Mesendoderm (in vitro differentiated cells): ENCODE data around the gene FAM186B. TPM values are rescaled to one million over a fixed set of nuclear protein-coding genes. Genes with fewer than 3 reads are reported as not detected.
"Not testable (repeated sequence)": the region's sequence is repeated elsewhere in the genome, so short reads cannot be mapped to it uniquely, and the experiment has no call there.

Experiments used
- DNase-seq: peaks from one replicate; pipeline ENCODE4 v3.0.0; 2013
- H2AK5ac ChIP-seq: 2 replicates; pipeline ENCODE4 v1.6.1; 2013; ENCODE audit warnings: low read length, inconsistent platforms
- H2BK120ac ChIP-seq: 2 replicates; pipeline ENCODE4 v1.6.1; 2013; ENCODE audit warnings: low read depth, mild to moderate bottlenecking, low read length, moderate library complexity, mixed read lengths
- H2BK15ac ChIP-seq: replicated peaks from 2 replicates; pipeline ENCODE4 v1.6.1; 2013; ENCODE audit warnings: low read depth, mild to moderate bottlenecking, moderate library complexity
- H2BK5ac ChIP-seq: 2 replicates; pipeline ENCODE4 v1.6.1; 2013; ENCODE audit warnings: low read length, inconsistent platforms
- H3K18ac ChIP-seq: 2 replicates; pipeline ENCODE4 v1.6.1; 2013; ENCODE audit warnings: mild to moderate bottlenecking, low read length, mixed read lengths
- H3K23ac ChIP-seq: one replicate; pipeline ENCODE4 v1.6.1; 2013; ENCODE audit warnings: low read length
- H3K27ac ChIP-seq: 2 replicates; pipeline ENCODE4 v1.5.1; 2013; ENCODE audit warnings: low read depth, mild to moderate bottlenecking, inconsistent platforms, low read length, moderate library complexity
- H3K27me3 ChIP-seq: 2 replicates; pipeline ENCODE4 v1.6.1; 2013; ENCODE audit warnings: low read length, control low read depth, mild to moderate bottlenecking, inconsistent platforms; ENCODE audit not compliant: insufficient read depth, poor library complexity
- H3K36me3 ChIP-seq: 2 replicates; pipeline ENCODE4 v1.6.1; 2013; ENCODE audit warnings: low read length, inconsistent platforms; ENCODE audit not compliant: control insufficient read depth, insufficient read depth
- H3K4ac ChIP-seq: one replicate; pipeline ENCODE4 v1.6.1; 2013; ENCODE audit warnings: low read depth, mild to moderate bottlenecking, low read length, moderate library complexity
- H3K4me1 ChIP-seq: 2 replicates; pipeline ENCODE4 v1.6.1; 2013; ENCODE audit warnings: low read depth, low read length, inconsistent platforms; ENCODE audit not compliant: control insufficient read depth
- H3K4me2 ChIP-seq: 2 replicates; pipeline ENCODE4 v1.6.1; 2013; ENCODE audit warnings: low read length
- H3K4me3 ChIP-seq: 2 replicates; pipeline ENCODE4 v1.5.1; 2013; ENCODE audit warnings: mild to moderate bottlenecking, low read length
- H3K56ac ChIP-seq: one replicate; pipeline ENCODE4 v1.6.1; 2013; ENCODE audit warnings: low read length
- H3K79me1 ChIP-seq: 2 replicates; pipeline ENCODE4 v1.6.1; 2013; ENCODE audit warnings: low read length, inconsistent platforms
- H3K79me2 ChIP-seq: 2 replicates; pipeline ENCODE4 v1.6.1; 2013; ENCODE audit warnings: mild to moderate bottlenecking, low read length; ENCODE audit not compliant: control insufficient read depth, insufficient read depth
- H3K9ac ChIP-seq: 2 replicates; pipeline ENCODE4 v1.6.1; 2013; ENCODE audit warnings: low read length, inconsistent platforms
- H4K5ac ChIP-seq: one replicate; pipeline ENCODE4 v1.6.1; 2013; ENCODE audit warnings: low read length
- H4K8ac ChIP-seq: one replicate; pipeline ENCODE4 v1.6.1; 2013; ENCODE audit warnings: low read depth, mild to moderate bottlenecking, control low read depth, low read length, moderate library complexity
- WGBS: extraction: QIAGEN DNeasy Blood & Tissue Kit; methylation state at CpG from one replicate; pipeline ENCODE4 v1.1.7; 2013; ENCODE audit warnings: low lambda C conversion rate, missing lambda C conversion rate; ENCODE audit not compliant: insufficient coverage; ENCODE audit errors: extremely low coverage; 5-methylcytosine and 5-hydroxymethylcytosine counted together
- polyA plus RNA-seq, 2 experiments: library from polyadenylated mRNA; stranded (reverse); fragments of 200-250 nt; gene quantifications; one replicate each; pipeline ENCODE4 v1.2.3, GENCODE V29; 2013

The FAM186B gene, protein sequence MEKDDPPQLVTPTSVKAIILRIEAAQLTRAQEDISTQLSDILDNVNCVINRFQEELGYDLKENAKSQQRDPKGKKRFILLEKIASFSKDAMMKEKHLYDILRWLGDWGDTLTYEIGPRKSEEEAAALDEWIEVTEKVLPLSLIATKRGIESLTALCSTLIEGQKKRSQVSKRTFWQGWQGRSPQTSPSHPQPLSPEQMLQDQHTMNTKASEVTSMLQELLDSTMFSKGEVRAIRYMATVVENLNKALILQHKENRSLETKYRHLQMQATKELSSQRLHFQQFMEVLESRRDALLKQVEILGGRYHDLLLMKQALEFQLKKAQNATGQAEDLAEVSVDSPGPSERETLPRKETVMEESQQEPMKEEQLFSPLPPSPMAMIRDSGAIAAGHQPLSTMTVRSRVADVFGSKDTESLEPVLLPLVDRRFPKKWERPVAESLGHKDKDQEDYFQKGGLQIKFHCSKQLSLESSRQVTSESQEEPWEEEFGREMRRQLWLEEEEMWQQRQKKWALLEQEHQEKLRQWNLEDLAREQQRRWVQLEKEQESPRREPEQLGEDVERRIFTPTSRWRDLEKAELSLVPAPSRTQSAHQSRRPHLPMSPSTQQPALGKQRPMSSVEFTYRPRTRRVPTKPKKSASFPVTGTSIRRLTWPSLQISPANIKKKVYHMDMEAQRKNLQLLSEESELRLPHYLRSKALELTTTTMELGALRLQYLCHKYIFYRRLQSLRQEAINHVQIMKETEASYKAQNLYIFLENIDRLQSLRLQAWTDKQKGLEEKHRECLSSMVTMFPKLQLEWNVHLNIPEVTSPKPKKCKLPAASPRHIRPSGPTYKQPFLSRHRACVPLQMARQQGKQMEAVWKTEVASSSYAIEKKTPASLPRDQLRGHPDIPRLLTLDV
- polyA plus RNA-seq (2013, experiment 1 of 2): 0.08 TPM
- polyA plus RNA-seq (2013, experiment 2 of 2): 0.06 TPM

- H3K4me2 ChIP-seq, H4K5ac ChIP-seq, H2BK15ac ChIP-seq, DNase-seq, H3K9ac ChIP-seq, H3K27ac ChIP-seq, H3K79me1 ChIP-seq, H3K18ac ChIP-seq, H3K36me3 ChIP-seq, H3K27me3 ChIP-seq, H2BK120ac ChIP-seq, H3K79me2 ChIP-seq, H3K4ac ChIP-seq, H3K4me3 ChIP-seq, H3K56ac ChIP-seq, H3K23ac ChIP-seq, H2AK5ac ChIP-seq, H3K4me1 ChIP-seq, H4K8ac ChIP-seq, H2BK5ac ChIP-seq: not testable (repeated sequence)
- WGBS: no CpG with 5 or more reads among the region's 4 CpGs
Observed at GRCh38 chr12:49605539-49605938, at the start of gene FAM186B. FAM186B (minus strand) TSS chr12:49605639; CDS start chr12:49605477, 162 bp downstream.

GRCh38 chr12:49654715-49655114 is 49.3 kb upstream of the FAM186B start:
- no peak overlapping the region for H3K23ac ChIP-seq
- H2BK120ac ChIP-seq: no peak overlapping the region
- H2BK15ac ChIP-seq: no peak overlapping the region
- no peak overlapping the region for H2BK5ac ChIP-seq
- no peak overlapping the region for H3K18ac ChIP-seq
- H4K8ac ChIP-seq: no peak overlapping the region
- no peaks in the 10 kb centered on the region for H3K4me1 ChIP-seq
- no peak overlapping the region for H3K4me3 ChIP-seq
- WGBS: no CpG with 5 or more reads among the region's 5 CpGs
- no peak overlapping the region for H2AK5ac ChIP-seq
- no peak for DNase-seq
- H3K79me1 ChIP-seq: no peaks in the 10 kb centered on the region
- H3K9ac ChIP-seq: no peak overlapping the region
- no peak overlapping the region for H3K27ac ChIP-seq
- no peaks in the 10 kb centered on the region for H3K27me3 ChIP-seq
- H3K4ac ChIP-seq: no peak overlapping the region
- H3K36me3 ChIP-seq: peaks cover 15% of the 10 kb centered on the region
- H3K79me2 ChIP-seq: no peaks in the 10 kb centered on the region
- H4K5ac ChIP-seq: no peak overlapping the region
- no peak overlapping the region for H3K4me2 ChIP-seq
- no peak overlapping the region for H3K56ac ChIP-seq

DNA sequence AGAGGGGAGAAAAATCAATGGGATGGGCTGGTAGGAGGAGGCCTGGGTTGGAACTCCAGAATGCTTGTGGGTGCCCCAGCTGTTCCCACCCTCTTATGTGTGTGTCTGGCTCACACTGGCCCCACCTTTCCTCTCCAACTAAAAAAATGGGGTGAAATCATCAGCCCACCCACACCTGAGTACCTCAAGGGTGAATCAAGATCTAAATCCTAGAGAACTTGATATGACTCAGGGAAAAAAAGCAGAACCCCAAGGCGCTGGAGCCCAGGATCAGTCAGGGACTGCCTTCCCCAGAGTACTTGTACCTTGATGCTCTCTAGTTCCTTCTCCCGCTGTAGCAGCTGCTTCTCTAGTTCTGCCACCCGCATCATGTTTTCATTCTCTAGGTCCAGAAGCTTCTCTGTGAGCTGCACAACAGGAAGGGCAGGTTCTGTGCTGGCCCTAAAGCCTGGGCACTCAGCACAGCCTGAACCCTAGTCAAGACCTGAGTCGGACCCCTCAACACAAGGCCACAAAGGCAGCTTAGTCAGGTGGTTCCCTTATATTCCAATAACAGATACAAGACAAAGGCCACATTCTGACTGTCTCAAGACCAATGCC is 47.6 kb upstream of the FAM186B start:
- H2BK120ac ChIP-seq: no peak overlapping the region
- no peak overlapping the region for H3K4me2 ChIP-seq
- no peak overlapping the region for H3K56ac ChIP-seq
- no peaks in the 10 kb centered on the region for H3K4me1 ChIP-seq
- no peak for DNase-seq
- H3K4ac ChIP-seq: no peak overlapping the region
- no peaks in the 10 kb centered on the region for H3K27me3 ChIP-seq
- no peak overlapping the region for H4K8ac ChIP-seq
- no peak overlapping the region for H3K27ac ChIP-seq
- no peaks in the 10 kb centered on the region for H3K79me2 ChIP-seq
- no peak overlapping the region for H4K5ac ChIP-seq
- H3K79me1 ChIP-seq: no peaks in the 10 kb centered on the region
- H3K18ac ChIP-seq: no peak overlapping the region
- no peak overlapping the region for H3K9ac ChIP-seq
- no peak overlapping the region for H3K23ac ChIP-seq
- H2BK15ac ChIP-seq: no peak overlapping the region
- H3K36me3 ChIP-seq: peaks cover 21% of the 10 kb centered on the region
- H3K4me3 ChIP-seq: no peak overlapping the region
- no peak overlapping the region for H2AK5ac ChIP-seq
- H2BK5ac ChIP-seq: no peak overlapping the region
- no CpG with 5 or more reads among the region's 4 CpGs for WGBS

GRCh38 chr12:49651855-49652254 is 46.4 kb upstream of the FAM186B start:
- no peaks in the 10 kb centered on the region for H3K79me1 ChIP-seq
- H2BK120ac ChIP-seq: no peak overlapping the region
- no peak overlapping the region for H3K4me3 ChIP-seq
- H3K56ac ChIP-seq: no peak overlapping the region
- H3K4me2 ChIP-seq: no peak overlapping the region
- no peak overlapping the region for H3K18ac ChIP-seq
- peaks cover 18% of the 10 kb centered on the region for H3K36me3 ChIP-seq
- no peak overlapping the region for H3K23ac ChIP-seq
- no CpG with 5 or more reads among the region's 8 CpGs for whole genome bisulfite sequencing
- no peak overlapping the region for H2AK5ac ChIP-seq
- H4K5ac ChIP-seq: no peak overlapping the region
- no peaks in the 10 kb centered on the region for H3K27me3 ChIP-seq
- H3K4ac ChIP-seq: no peak overlapping the region
- no peaks in the 10 kb centered on the region for H3K4me1 ChIP-seq
- H2BK15ac ChIP-seq: no peak overlapping the region
- H2BK5ac ChIP-seq: no peak overlapping the region
- H3K9ac ChIP-seq: no peak overlapping the region
- no peak for DNase-seq
- no peak overlapping the region for H3K27ac ChIP-seq
- H4K8ac ChIP-seq: no peak overlapping the region
- H3K79me2 ChIP-seq: no peaks in the 10 kb centered on the region

DNA sequence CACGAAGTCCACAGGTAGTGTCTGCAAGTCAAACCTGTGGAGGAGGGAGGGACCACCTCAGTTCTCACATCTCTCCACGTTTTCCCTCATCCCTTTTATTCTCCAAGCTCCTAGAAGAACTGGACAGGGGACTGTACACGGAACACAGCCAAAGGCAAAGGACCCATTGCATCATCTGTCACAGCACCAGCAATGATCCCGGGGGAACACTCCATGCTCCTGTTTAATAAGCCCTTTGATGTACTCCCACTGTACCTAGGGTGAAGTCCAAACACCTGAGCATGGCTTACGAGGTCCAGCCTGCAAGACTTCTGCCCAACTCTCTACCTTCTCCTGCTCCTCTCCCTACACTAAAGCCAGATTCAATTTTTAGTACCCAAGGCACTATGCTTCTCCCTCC is 44.5 kb upstream of the FAM186B start:
- no peak overlapping the region for H3K23ac ChIP-seq
- no peak overlapping the region for H3K18ac ChIP-seq
- H3K36me3 ChIP-seq: peaks cover 22% of the 10 kb centered on the region
- no peaks in the 10 kb centered on the region for H3K79me2 ChIP-seq
- WGBS: no CpG with 5 or more reads among the region's 5 CpGs
- H4K5ac ChIP-seq: no peak overlapping the region
- H2BK15ac ChIP-seq: no peak overlapping the region
- no peak overlapping the region for H2AK5ac ChIP-seq
- DNase-seq: no peak
- no peaks in the 10 kb centered on the region for H3K79me1 ChIP-seq
- no peak overlapping the region for H3K27ac ChIP-seq
- H3K4ac ChIP-seq: no peak overlapping the region
- H4K8ac ChIP-seq: no peak overlapping the region
- H3K4me1 ChIP-seq: no peaks in the 10 kb centered on the region
- H3K9ac ChIP-seq: no peak overlapping the region
- no peak overlapping the region for H2BK120ac ChIP-seq
- no peaks in the 10 kb centered on the region for H3K27me3 ChIP-seq
- H3K4me3 ChIP-seq: no peak overlapping the region
- no peak overlapping the region for H2BK5ac ChIP-seq
- H3K56ac ChIP-seq: no peak overlapping the region
- H3K4me2 ChIP-seq: no peak overlapping the region
